ENCODE data around the gene RASSF3. TPM values are rescaled to one million over a fixed set of nuclear protein-coding genes. Genes with fewer than 3 reads are reported as not detected.
A peak's percentile ranks its signal among the peaks of the same experiment; 100 is the strongest.

The RASSF3 gene
- polyA plus RNA-seq, 5 donors: 26.1 to 39.2 (median 31.2) TPM

GRCh38 chr12:64669270-64669842, 59.1 kb downstream of the RASSF3 start:
- no peak for DNase-seq

DNA sequence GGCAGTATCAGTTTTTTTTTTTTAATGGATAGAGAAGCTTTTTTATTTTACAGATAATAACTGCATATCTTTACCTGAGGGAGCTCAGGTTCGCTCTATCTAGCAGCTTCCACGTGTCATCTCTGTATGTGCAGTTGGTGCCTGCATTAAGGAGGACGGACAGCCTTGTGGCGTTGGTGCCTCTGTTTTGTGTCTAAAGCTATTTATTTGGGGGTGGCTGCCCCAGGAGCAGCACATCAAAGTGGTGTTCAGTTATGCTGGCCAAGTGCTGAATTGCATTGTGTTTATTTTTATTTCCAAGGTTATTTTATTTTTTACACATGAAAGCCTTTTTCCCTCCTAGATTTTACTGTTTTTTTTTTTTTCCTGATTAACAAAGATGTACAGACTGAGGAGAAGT, 59.7 kb downstream of the RASSF3 start:
- no peak for DNase-seq

DNA sequence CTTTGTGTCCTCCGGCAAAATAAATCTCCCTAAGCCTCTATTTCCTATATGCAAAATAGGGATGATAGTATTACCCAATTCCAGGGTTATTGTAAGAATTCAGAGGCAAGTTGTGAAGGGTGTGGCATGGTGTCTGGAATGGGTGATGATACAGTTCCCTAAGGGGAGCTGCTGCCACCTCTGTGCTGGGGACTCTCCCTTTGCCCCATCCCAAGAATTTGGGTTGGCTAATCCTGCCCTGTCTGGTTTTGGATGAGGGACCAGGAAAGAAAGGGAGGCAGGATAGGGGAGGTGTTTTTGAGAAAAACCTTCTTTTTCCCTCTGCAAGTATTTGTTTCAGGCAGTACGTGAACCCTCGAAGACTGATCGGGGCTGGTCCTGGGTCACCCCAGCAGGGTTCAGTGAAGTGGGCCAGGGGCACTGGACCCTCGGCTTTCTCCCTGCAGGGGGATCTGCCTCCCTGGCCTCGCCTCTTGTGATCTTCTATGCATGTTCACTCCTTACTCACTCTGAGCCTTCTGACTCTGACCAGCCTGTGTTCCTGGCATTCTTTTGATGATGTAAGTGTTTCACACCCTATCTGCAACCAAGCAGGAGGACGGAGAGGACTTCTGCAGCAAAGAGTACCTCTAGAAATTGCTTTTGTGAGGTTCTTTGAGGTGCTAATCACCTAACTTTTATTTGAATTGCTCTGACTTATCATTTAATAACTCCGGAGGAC, 60.8 kb downstream of the RASSF3 start:
- no peak for DNase-seq

DNA sequence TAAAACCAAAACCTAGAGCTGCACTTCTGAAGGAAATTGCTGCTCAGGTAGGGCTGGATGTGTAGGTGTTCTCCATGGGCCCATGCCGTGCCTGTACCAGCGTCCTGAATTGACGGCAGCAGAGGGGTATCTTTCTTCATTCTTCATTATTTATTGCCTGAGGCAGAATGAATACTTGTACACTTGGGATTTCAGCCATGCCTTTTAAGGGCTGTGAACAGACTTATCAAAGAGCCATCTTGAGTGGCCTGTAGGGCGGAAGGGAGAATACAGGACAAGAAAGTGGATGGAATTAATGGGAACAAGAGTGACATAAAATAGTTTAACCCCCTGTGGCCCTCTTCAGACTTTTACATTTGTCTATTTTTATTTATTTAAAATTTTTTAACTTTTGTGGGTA, 61.4 kb downstream of the RASSF3 start:
- DNase-seq: no peak

- DNase-seq: peak in 1 of 2 donors; percentile 42
Observed at GRCh38 chr12:64672925-64673409, 62.7 kb downstream of the RASSF3 start.

DNA sequence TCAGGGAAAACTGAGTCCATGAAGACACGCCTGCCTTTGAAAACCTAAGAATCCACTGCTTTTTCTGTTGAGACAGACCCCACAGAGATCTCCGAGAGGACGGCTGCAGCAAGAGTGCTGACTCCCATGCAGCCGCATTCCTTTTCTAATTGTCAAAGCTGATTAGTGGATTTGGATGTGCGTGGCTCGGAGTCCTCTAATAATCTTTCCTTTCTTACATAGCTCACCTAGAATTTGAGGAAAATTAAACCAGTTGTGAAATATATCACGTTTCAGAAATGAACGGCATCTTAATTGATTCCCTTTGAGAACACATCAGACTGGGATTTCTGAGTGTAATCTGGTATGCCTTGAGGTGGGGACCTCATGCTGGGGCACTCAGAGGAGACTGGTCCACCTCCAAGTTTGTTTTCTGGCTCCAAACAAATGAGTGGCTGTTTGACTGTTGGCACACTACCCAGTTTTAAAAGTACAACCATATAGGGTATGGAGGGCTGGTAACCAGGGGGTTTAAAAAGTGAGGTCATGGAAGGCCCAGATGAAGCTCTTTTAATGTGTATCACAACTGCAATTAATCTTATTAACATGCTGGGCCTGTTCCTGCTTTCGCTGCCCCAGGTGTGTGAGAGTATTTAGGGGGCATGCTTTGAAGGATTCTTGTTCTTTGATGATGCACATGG, 63.3 kb downstream of the RASSF3 start:
- DNase-seq: no peak

DNA sequence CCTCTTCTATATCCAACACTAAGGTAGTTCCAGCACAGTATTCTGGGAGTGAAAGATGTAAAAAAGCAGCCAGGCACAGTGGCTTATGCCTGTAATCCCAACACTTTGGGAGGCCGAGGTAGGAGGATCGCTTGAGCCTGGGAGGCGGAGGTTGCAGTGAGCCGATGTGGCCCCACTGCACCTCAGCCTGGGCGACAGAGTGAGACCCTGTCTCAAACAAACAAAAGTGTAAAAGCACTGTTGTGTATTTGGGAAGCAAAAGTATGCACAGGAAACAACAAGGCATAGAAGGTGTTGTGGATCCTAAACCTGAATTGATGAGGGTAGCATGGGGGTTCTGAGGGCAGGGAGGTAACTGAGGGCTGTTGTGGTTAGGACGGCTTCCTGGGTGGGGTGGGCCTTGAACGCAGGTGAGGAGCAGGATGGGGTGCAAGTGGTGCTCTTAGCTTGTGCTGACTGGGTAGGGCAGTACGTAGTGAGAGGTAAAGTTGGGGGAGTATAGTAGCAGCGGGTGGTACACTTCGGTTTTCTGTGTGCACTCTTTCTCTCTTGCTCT, 64.2 kb downstream of the RASSF3 start:
- no peak for DNase-seq

- DNase-seq: no peak
Observed at GRCh38 chr12:64675795-64676194, 65.5 kb downstream of the RASSF3 start.

DNA sequence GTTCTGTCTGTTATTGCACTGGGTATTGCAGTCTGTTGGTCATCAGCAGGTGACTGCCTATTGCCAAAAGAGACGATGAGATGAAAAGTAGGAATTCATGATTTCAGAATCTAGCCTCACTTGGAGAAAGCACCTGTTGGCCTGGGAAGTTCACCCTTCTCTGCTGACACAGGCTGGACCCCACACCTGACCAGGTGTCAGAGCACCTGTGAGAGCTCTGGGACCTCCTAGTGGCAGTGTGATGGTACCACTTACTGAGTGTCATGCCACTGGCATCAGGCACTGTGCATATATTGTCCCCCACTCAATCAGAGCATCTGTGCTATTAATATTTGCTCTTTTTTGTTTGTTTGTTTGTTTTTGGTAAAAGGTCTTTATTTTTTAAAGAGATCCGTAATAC, 68.0 kb downstream of the RASSF3 start:
- DNase-seq: no peak

DNA sequence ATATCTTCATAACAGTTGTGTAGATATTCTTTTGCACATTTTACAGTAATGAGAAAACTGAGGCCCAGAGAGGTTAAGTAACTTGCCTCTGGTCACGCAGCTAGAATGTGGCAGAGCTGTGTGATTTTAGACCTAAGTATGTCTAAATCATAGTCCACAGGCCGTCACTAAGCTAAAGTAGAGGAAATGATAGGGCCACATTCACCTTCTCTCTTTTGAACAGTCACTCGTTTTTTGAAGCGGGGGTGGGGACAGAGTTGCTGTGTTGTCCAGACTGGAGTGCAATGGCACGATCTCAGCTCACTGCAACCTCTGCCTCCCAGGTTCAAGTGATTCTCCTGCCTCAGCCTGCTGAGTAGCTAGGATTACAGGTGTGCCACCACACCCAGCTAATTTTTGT, 68.5 kb downstream of the RASSF3 start:
- no peak for DNase-seq

- DNase-seq: no peak
Observed at GRCh38 chr12:64679487-64680001, 69.2 kb downstream of the RASSF3 start.

DNA sequence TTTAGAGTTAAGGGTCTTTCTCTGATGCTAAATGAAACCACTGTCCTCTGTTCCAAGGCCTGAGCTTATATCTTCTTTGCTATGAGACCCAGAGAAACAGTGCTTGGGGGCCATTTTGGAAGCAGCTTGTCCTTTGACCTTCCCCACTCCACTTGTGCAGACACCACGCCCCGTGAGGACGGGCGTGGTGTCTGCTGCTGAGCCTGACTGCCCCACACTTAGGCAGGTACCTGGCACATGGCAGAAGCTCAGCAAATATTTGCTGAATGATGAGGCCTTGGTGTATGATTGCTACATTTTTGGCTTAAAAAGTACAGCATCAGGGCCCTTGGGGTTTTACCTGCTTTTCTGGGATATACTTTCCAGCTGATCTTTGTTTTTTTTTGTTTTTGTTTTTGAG, 69.9 kb downstream of the RASSF3 start:
- no peak for DNase-seq

GRCh38 chr12:64681200-64682052, 71.1 kb downstream of the RASSF3 start:
- DNase-seq: no peak

DNA sequence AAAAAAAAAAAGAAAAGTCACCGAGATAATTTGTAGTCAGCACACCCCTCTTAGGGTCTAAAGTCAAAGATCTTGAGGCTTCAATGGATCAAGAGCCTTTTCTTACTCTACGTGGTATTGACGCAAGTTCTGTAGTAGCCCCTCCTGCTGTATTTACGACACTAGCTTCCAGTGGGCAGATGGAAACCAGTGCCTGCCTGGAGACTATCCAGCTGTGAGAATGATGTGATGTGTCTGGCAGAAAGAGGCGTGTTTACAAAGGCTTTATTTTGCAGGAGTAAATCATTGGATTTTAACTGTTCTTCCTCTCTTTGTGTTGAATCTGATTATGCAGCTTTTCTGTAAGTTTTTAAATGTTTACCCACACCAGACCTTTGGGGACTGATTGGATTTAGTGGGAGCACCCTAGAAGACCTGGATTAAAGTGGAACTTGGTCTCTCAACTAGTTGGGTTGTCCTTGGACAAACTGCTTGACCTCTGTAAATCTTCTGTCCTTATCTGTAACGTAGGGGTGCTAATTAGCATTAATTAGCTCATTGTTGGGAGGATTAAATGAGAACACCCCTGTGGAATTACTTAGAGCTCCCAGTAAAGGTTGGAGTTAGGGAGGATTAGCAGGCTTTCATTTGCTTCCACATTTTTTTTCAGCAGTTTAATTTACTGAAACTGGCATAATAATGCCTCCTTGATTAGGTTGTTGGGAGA, 72.4 kb downstream of the RASSF3 start:
- peak; percentile 79 to 85 for DNase-seq

DNA sequence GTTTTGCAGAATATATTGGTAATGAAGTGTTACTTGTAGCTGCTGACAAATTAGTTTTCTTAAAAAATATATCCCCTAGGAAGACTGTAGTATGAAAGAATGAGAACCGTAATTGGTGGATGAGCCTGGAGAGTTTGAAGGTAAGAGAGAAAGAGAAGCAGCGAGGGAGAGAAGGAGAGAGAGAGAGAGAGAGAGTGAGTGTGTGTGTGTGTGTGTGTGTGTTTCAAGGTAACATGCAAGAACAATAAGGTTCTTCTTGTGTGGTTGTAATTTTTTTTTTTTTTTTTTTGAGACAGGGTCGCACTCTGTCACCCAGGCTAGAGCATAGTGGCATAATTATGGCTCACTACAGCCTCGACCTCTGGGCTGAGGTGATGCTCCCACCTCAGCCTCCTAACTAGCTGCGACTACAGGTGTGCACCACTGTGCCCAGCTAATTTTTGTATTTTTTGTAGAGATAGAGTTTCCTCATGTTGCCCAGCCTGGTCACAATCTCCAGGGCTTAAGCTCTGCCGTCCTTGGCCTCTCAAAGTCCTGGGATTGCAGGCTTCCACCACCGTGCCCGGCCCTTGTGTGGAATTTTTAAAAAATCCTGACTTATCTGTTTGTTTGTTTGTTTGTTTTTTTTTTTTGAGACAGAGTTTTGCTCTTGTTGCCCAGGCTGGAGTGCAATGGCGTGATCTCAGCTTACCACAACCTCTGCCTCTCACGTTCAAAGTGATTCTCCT, 73.7 kb downstream of the RASSF3 start:
- DNase-seq: no peak

DNA sequence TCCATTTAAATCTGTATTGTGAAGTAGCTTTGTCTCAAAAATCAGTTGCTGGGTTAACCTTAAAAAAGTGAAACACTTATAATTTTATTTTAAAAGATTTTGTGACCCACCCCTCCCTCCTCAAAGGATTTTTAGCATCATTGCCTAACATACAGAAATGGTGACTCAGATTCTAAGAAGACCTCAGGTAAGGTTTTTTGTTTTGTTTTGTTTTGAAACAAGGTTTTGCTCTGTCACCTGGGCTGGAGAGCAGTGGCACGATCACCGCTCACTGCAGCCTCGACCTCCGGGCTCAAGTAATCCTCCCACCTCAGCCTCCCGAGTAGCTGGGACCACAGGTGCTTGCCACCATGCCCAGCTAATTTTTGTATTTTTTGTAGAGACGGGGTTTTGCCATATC, 74.8 kb downstream of the RASSF3 start:
- DNase-seq: no peak

GRCh38 chr12:64685605-64686004, 75.3 kb downstream of the RASSF3 start:
- no peak for DNase-seq

DNA sequence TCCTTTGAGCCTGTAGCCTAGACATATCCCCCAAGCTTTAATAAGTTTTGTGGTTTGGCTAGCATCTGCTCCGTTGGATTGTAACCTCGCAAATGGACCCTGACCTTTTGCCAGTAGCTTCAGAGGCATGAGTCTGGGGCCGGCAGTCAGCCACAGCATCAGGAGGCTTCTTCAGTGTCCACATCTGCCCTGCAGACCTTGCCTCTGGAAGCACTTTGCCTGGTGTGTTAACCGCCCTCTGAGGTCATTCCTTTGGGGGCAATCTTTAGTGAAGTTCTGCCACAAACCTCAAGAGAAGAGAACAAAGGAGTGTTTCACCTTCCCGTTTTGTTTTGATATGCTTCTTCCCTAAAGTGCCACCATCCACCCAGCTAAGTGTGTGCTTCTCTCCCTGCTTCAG, 77.5 kb downstream of the RASSF3 start:
- no peak for DNase-seq

DNA sequence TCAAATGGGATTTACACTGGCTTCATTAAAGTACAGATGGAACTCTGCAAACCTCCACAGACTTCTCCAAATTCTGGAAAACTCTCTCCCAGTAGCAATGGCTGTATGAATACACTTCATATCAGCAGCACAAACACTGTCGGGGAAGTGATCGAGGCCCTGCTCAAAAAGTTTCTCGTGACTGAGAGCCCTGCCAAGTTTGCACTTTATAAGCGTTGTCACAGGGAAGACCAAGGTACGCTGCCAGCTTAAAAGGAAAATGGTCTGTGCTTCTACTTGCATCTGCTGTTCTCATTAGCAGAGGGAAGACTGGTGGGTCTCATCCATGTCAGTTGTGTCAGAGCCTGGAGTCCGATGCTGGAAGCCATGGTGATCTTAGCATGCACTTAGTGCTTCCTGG, 77.9 kb downstream of the RASSF3 start:
- no peak for DNase-seq

DNA sequence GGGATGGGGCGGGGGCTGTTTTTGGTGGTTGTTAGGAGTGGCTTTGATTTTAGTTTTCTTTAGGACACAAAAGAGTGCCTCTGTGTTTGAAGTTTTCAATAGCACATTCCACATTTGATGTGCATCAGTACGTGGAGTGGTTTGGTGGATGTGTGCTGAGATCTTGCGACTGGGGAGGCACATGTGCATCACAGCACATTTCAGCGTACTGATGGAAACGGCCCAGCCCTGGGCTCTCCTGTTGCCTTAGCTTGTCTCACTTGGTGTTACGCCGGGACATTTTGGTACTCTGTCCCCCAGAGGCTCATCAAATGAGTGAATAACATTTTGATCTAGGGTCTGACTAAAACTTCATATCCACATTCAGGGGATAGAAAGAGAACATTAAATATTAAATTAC, 78.4 kb downstream of the RASSF3 start:
- DNase-seq: no peak

Data from right lung (tissue), 5 donors.